Activated T-helper 1 cell treated with anti-CD3 and anti-CD28 coated beads, Interleukin-12 subunit alpha, Interleukin-12 subunit beta, Interleukin-2, Interleukin-4 antibody, amounts not matched to agents 30 ng/mL and 10 ng/mL and 1 ng/mL, durations not matched to agents 14 hours and 24 hours and 36 hours (primary cell): ENCODE data around the gene WNK2. TPM values are rescaled to one million over a fixed set of nuclear protein-coding genes. Genes with fewer than 3 reads are reported as not detected.
"Not testable (repeated sequence)": the region's sequence is repeated elsewhere in the genome, so short reads cannot be mapped to it uniquely, and the experiment has no call there.

ENCODE experiments used
- DNase-seq: peaks from one replicate; pipeline ENCODE4 v3.0.0; 2021; ENCODE audit warnings: low spot score
- H3K27ac Mint-ChIP-seq: one replicate; pipeline ENCODE4 v1.8.0; 2021; ENCODE audit warnings: mild to moderate bottlenecking, mixed read lengths
- H3K27me3 Mint-ChIP-seq: one replicate; pipeline ENCODE4 v1.8.0; 2022; ENCODE audit warnings: mild to moderate bottlenecking, moderate library complexity, mixed read lengths; ENCODE audit not compliant: insufficient read depth
- H3K36me3 Mint-ChIP-seq: one replicate; pipeline ENCODE4 v1.8.0; 2021; ENCODE audit warnings: low read depth, mixed read lengths
- H3K4me1 Mint-ChIP-seq: one replicate; pipeline ENCODE4 v1.8.0; 2021; ENCODE audit warnings: low read depth, mixed read lengths
- H3K4me3 Mint-ChIP-seq: one replicate; pipeline ENCODE4 v1.8.0; 2021; ENCODE audit warnings: mild to moderate bottlenecking, moderate library complexity, mixed read lengths
- H3K9me3 Mint-ChIP-seq: one replicate; pipeline ENCODE4 v1.8.0; 2021; ENCODE audit warnings: mixed read lengths
- intact Hi-C: fragments of 100-400 bp; cut with micrococcal nuclease; formaldehyde crosslinking; loops from one replicate; pipeline ENCODE4 v1.15.1; 2024
- total RNA-seq: library from RNA; stranded (reverse); gene quantifications from 2 replicates; pipeline ENCODE4 v1.2.3, GENCODE V29; 2022

WNK2 gene
- total RNA-seq, 1 donor from 2014 or later = 3.0 TPM

DNA sequence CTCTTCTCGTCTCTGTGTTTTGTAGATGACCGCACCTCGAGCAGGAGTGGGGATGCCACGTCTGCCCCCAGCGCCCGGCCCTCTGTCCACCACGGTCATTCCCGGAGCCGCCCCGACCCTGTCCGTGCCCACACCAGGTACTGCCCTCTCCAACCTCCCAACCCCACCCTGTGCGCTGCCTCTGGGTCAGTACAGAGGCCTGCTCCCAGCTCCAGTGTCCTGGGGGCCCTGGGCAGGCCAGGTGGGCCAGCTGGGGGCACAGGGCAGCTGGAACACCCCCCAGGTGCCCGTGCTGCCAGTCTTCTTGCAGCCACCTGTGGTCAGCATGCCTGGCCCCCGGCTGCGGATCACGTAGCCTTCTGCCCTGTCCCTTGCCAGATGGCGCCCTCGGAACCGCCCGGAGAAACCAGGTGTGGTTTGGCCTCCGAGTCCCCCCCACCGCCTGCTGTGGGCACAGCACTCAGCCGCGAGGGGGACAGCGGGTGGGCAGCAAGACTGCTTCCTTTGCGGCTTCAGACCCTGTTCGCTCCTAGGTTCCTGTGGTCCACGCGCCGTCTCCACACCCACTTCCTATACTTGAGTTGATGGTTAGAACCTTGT is 133.7 kb downstream of the WNK2 start:
- Mint-ChIP-seq H3K36me3 (no peaks in the 10 kb centered on the region), H3K4me1 (peaks cover 8% of the 10 kb centered on the region), H3K9me3 (no peaks in the 10 kb centered on the region), H3K27me3 (peaks cover 11% of the 10 kb centered on the region), H3K4me3 (no peak overlapping the region), H3K27ac (no peak overlapping the region)
- DNase-seq = no peak
- intact Hi-C loops = no loop called here

DNA sequence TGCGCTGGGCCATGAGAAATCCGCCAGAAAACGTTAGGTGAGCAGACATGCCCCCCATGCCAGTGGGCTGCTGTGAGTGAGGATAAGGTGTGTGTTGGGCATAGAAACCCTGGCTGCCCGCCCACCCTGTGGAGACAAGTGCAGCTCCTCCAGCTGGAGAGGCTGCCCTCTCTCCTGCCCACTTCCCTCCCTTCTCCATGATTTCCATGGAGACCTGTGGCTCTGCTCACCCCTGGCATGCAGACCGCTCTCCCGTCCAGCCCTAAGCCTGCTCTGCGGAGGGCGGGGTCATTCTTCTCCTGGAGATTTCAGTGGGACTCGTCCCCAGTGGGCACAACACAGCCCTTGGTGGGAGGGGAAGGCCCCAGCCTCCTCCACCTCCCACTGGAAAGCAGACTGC is 134.5 kb downstream of the WNK2 start:
- Mint-ChIP-seq H3K27ac (no peak overlapping the region), H3K36me3 (no peaks in the 10 kb centered on the region), H3K9me3 (no peaks in the 10 kb centered on the region), H3K27me3 (peaks cover 11% of the 10 kb centered on the region), H3K4me3 (no peak overlapping the region), H3K4me1 (no peaks in the 10 kb centered on the region)
- DNase-seq = no peak
- intact Hi-C loops = no loop called here

DNA sequence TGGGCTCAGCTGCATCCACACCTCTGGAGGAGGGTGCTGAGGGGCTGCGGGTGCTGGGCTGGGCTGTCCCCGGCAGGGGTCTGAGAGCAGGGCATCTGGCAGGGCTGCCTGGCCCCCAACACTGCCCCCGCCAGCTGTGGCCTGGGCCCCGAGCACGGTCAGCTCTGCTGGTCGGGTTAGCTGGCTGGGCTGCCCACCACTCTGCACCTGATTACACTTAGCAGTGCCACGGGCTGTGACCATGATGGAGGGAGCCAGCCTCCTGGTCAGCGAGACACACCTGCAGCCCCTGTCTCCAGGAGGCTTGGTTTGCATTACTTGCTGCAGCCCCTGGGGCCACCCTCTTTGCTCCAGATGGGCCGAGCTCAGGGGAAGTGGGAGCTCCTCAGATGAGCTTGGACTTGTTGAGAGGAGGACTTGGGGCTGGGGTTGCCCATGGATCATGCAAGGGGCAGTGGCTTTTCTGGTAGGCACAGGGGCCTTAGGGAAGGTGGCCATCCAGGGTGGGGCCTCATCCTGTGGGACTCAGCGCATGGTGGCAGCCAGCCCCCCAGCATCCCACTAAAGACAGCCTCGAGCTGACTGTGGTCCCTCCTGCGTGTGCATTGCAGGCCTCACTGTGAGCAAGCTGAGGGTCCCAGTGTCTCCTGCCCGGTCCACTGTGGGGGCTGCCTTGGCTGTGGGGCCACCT is 135.5 kb downstream of the WNK2 start:
- intact Hi-C loops = no loop called here
- no peak overlapping the region for H3K4me3 Mint-ChIP-seq
- H3K9me3 Mint-ChIP-seq = no peaks in the 10 kb centered on the region
- H3K27me3 Mint-ChIP-seq = peaks cover 11% of the 10 kb centered on the region
- no peak for DNase-seq
- no peaks in the 10 kb centered on the region for H3K36me3 Mint-ChIP-seq
- no peak overlapping the region for H3K27ac Mint-ChIP-seq
- no peaks in the 10 kb centered on the region for H3K4me1 Mint-ChIP-seq

DNA sequence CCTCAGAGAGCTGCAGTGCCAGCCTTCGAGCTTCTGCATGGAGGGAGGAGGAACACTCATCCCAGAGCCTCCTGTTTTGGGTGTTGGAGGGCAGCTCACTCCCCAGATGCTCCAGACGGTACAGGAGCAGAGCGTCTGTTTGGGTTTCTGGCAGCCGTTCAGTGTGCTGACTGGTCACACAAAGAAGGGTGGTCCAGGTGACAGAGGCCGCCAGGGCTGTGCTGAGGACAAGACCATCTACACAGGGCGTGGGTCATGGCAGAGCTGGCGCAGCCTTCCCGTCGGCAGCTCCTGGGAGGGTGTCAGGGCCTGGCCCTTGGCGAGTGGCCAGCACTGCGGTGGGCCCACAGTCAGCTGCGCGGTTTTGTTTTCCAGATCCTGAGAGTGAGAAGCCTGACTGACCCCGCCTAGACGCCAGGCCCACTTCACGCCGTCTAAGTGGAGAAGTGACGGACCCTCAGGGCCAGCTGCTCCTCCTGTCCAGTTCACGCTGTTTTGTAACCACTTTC is 136.1 kb downstream of the WNK2 start:
- intact Hi-C loops = no loop called here
- H3K4me1 Mint-ChIP-seq = no peaks in the 10 kb centered on the region
- no peak for DNase-seq
- peaks cover 10% of the 10 kb centered on the region for H3K27me3 Mint-ChIP-seq
- H3K9me3 Mint-ChIP-seq = no peaks in the 10 kb centered on the region
- no peak overlapping the region for H3K4me3 Mint-ChIP-seq
- no peaks in the 10 kb centered on the region for H3K36me3 Mint-ChIP-seq
- no peak overlapping the region for H3K27ac Mint-ChIP-seq

DNA sequence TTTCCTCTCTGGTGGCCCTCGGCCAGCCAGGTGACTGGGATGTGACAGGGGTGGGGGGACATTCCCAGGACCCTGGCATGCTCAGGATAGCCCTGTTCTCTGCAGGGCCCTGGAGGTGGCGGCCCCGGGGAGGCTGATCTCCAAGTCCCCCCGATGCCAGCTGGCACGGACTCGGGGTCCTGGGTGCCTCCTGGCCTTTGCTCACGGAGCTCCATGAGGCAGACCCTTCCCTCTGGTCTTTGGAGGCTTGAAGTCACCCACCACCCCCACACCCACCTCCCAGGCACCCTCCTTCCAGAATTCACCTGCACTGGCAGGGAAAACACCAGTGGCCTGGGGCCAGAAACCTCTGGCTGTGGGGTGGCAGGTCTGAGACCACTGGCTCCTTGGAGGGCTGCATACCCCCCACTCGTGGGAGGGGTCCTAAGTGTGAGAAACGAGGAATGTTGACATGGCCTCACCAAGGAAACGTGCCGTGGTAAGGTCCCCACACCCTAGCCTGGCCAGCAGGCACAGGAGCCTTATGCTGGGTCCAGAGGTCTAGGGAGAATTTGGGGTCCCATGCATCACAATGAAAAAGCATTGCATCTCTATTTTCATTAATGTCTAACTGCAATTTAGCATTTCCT is 136.8 kb downstream of the WNK2 start:
- no peak overlapping the region for H3K4me3 Mint-ChIP-seq
- no peaks in the 10 kb centered on the region for H3K4me1 Mint-ChIP-seq

DNA sequence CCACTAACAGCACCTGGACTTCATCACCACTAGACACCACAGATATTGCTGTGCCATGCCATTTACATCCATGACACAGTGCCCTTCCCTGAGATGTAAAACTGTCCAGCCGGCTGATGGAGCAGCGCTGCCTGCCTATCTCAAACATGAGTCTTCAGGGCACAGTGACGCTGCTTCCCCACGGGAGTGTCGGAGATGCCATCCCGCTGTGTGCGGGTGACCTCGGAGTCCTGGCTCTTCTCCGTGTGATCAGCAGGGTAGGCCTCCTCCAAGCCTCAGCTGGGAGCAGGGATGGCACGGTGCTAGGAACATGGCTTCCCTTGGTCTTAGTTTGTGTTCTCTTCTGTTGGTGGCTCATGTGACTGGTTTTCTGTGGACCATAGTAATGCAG is 137.3 kb downstream of the WNK2 start:
- intact Hi-C loops = no loop called here
- Mint-ChIP-seq H3K36me3 (no peaks in the 10 kb centered on the region), H3K4me1 (no peaks in the 10 kb centered on the region), H3K27ac (no peak overlapping the region), H3K9me3 (no peaks in the 10 kb centered on the region), H3K27me3 (peaks cover 3% of the 10 kb centered on the region), H3K4me3 (no peak overlapping the region)
- no peak for DNase-seq

More for the DNA sequence above, 136.8 kb downstream of the WNK2 start:
- no peak overlapping the region for H3K27ac Mint-ChIP-seq
- H3K36me3 Mint-ChIP-seq = no peaks in the 10 kb centered on the region
- H3K9me3 Mint-ChIP-seq = no peaks in the 10 kb centered on the region
- no peak for DNase-seq
- intact Hi-C loops = no loop called here
- H3K27me3 Mint-ChIP-seq = peaks cover 3% of the 10 kb centered on the region

DNA sequence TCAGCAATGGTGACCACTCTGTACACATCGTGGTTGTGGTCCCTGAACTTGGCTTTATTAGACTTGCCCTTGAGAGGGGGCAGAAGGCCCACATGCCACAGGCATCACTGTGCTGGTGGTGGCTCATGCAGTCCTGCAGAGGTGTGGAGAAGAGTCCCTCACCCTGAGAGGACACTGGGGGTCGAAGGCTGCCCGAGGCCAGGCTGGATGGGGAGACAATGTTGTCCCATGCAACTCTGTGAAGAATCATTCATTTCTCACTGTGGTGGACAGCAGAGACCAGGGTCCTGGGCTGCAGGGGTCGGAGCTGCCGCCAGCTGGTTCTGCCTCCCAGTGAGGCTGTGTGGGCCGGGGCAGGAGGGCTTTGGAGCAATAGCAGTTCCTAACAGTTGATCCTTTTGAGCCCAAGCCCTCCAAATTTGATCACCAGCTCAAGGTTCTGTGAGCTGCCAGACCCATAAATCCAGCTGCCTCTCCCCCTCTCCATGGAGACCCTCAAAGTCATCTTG is 139.6 kb downstream of the WNK2 start:
- H3K4me3 Mint-ChIP-seq, H3K36me3 Mint-ChIP-seq, H3K9me3 Mint-ChIP-seq, H3K4me1 Mint-ChIP-seq, H3K27ac Mint-ChIP-seq, H3K27me3 Mint-ChIP-seq, intact Hi-C loops, DNase-seq: not testable (repeated sequence)

DNA sequence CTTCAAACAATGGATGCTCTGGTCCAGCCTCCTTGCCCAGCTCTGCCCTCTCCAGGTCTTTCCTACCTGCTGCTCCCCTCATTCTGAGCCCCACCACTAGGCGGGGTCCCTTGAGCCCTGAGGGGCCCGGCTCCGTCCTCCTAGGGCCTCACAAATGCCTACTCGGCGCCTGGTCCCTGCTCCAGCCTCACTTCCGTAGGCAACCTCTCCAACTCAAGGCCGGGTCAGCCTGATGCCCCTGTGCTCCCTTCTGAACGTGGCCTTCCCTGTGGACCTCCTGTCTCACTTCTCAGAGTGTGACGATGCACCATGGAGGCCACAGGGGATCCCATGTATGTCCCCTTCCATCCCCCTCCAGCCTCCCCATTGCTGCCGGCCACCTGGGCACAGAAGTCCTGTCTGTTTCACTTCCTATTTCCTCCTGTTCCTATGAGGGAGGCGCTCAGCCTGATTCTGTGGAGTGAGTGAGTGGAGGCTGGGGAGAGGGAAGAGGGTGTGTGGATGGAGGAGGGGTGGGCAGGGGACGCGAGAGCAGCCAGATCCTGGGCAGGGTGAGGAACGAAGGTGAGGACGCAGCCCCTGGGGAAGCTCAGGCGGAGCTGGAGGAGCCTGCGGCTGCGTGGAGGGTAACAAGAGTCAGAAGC is 140.4 kb downstream of the WNK2 start:
- intact Hi-C loops = no loop called here
- no peaks in the 10 kb centered on the region for H3K4me1 Mint-ChIP-seq
- H3K27ac Mint-ChIP-seq = no peak overlapping the region
- no peaks in the 10 kb centered on the region for H3K9me3 Mint-ChIP-seq
- no peaks in the 10 kb centered on the region for H3K36me3 Mint-ChIP-seq
- no peaks in the 10 kb centered on the region for H3K27me3 Mint-ChIP-seq
- DNase-seq = no peak
- no peak overlapping the region for H3K4me3 Mint-ChIP-seq

DNA sequence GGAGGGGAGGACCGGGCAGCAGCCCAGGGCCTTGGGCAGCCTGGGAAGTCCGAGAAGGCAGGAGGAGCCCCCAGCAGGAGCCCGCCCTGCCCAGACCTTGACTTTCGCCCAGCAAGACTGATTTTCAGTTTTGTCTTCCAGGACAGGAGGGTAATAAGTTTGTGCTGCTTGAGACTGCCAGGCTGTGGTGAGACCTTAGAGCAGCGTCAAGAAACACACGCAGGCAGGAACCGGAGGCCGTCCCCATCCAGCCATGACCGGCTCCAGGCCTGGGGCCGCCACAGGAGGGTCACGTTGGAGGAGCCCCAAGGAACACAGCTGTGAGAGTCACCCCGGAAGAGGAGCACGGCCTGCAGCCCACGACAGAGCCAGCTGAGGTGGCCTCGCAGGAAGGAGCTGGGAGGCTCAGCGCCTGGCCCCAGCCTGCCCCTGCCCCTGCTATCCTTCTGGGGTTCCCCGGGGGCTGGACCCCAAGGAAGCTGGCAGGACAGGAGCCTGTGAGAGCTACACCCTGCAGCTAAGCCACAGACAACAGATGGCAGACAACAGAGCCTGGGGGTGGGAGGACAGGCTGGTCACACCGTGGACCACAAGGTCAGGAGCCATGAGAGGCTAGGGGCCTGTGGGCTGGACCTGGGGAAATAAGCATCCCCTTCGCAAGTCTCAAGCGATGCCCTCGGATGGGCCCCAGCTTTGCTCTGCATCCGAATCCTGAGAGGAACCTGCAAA is 141.5 kb downstream of the WNK2 start:
- intact Hi-C loops = no loop called here
- H3K36me3 Mint-ChIP-seq = no peaks in the 10 kb centered on the region
- H3K9me3 Mint-ChIP-seq = no peaks in the 10 kb centered on the region
- no peaks in the 10 kb centered on the region for H3K4me1 Mint-ChIP-seq
- no peak for DNase-seq
- no peak overlapping the region for H3K27ac Mint-ChIP-seq
- H3K4me3 Mint-ChIP-seq = no peak overlapping the region
- peaks cover 5% of the 10 kb centered on the region for H3K27me3 Mint-ChIP-seq

DNA sequence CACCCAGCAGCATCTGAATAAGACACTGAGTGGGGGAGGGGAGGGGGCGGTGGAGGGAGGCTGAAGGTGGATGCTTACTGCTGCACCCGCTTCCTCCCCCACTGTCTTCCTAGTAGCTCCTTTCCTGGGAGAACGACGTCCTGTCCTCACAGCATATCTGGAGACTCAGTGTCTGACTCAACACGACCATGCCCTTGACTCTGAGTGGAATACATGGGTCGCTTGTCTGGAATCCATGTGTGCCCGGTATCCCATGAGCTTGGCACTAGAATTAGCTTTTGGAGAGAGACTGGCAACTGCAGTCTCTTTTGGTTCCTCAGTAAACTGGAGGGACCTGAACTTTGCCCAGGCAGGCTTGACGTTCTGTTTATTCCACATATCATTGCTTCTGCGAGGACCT is 142.1 kb downstream of the WNK2 start:
- Mint-ChIP-seq H3K4me1 (no peaks in the 10 kb centered on the region), H3K36me3 (no peaks in the 10 kb centered on the region), H3K27ac (no peak overlapping the region), H3K27me3 (peaks cover 6% of the 10 kb centered on the region), H3K4me3 (no peak overlapping the region), H3K9me3 (no peaks in the 10 kb centered on the region)
- no peak for DNase-seq
- intact Hi-C loops = no loop called here

DNA sequence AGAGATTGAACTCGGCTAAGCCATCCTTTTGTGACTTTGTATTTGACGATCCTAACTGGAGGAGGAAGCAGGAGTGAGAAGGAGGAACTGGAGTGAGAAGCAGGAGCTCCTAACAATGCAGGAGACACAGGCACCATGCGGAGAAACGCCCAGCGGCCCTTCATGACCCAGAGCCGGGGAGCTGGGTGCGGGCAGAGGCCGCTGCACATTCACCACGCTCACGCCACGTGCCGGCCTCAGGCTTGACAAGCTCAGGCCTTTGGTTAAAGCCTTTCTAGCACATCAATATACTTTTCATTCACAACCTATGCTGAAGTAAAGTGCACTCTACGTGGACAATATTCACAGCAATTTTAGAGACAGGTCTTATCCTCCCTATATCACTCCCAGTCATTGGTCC is 142.7 kb downstream of the WNK2 start:
- DNase-seq = no peak
- Mint-ChIP-seq H3K4me1 (no peaks in the 10 kb centered on the region), H3K4me3 (no peak overlapping the region)

DNA sequence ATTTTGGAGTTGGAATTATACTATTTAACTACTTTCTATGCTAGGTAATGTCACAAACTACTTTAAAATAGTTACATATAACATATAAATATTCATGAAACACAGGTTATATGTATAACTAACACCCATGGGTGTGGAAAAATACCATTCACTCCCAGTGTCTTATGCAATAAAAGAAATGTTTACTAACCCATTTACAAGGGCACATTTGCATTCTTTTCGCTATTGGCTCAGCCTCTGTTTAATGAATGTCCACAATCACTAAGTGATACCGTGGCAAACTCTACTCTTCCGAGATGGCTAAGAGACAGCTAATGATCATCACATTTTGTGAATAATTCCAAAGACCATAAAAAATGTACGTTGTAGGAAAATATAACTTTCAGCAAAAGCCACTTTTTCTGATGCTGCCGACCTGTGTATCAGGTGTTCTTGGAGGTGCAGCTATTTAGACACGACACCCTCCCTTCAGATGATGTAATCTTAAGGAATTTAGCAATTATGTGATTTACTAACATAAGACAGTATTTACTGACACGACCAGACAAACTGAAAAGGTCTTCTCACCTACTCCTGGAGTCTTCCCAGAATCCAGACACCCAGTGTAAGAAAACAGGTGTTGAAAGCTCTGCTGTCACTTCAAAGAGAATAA is 145.8 kb downstream of the WNK2 start:
- DNase-seq = no peak
- intact Hi-C loops = no loop called here
- H3K4me3 Mint-ChIP-seq = no peak overlapping the region

More for the DNA sequence above, 142.7 kb downstream of the WNK2 start:
- H3K27ac Mint-ChIP-seq = no peak overlapping the region
- no peaks in the 10 kb centered on the region for H3K9me3 Mint-ChIP-seq
- intact Hi-C loops = no loop called here
- peaks cover 8% of the 10 kb centered on the region for H3K27me3 Mint-ChIP-seq
- H3K36me3 Mint-ChIP-seq = no peaks in the 10 kb centered on the region

More for the DNA sequence above, 145.8 kb downstream of the WNK2 start:
- Mint-ChIP-seq H3K4me1 (no peaks in the 10 kb centered on the region), H3K27me3 (peaks cover 12% of the 10 kb centered on the region), H3K27ac (no peak overlapping the region), H3K36me3 (no peaks in the 10 kb centered on the region), H3K9me3 (peaks cover 5% of the 10 kb centered on the region)
